ENCODE measurements around the gene EWSR1. TPM values are rescaled to one million over a fixed set of nuclear protein-coding genes. Genes with fewer than 3 reads are reported as not detected.

The EWSR1 gene
- total and polyA plus RNA-seq, 2 experiments from 2014 or later, result 391 to 427 TPM

DNA sequence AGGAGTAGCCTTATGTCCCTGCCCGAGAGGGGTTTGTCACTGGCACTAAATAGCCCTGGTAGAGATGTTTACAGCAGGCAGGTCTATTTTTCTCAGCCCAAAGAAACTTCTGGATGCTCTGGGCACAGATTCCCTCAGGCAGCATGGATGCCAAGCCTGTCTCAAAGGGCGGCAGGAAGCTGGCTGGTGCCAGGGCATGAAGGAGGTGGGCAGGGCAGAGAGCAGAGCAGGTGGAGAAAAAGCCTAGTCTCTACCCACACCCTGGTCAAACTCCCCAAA is 34.3 kb downstream of the EWSR1 start:
- no peak for ATAC-seq
- H3K4me1 Mint-ChIP-seq, result peaks cover 26% of the 10 kb centered on the region
- Histone ChIP-seq H3K4me3 (no peak overlapping the region), H3K9me2 (ENCODE audit: insufficient read depth) (no peaks in the 10 kb centered on the region), H4K20me1 (replicated peaks; ENCODE audit: insufficient read depth) (peaks cover 14% of the 10 kb centered on the region), H3K79me2 (replicated peaks; ENCODE audit: insufficient read depth) (0 out of 2 replicates have a peak, but pooled peaks cover 3% of the 10 kb centered on the region), H3K27me3 (ENCODE audit: insufficient read depth) (no peaks in the 10 kb centered on the region), H2AFZ (no peak overlapping the region), H3F3A (replicated peaks; ENCODE audit: low read depth) (peaks cover 52% of the 10 kb centered on the region), H3K27ac (ENCODE audit: low read depth) (no peak overlapping the region), H3K4me2 (no peak overlapping the region), H3K4me1 (ENCODE audit: insufficient read depth) (peaks cover 10% of the 10 kb centered on the region; the same call in 1 of the 2 replicates), H3K36me3 (ENCODE audit: insufficient read depth) (peaks cover 32% of the 10 kb centered on the region)
- peaks cover 28% of the 10 kb centered on the region for H3K27me3 Mint-ChIP-seq (ENCODE audit: insufficient read depth, low read depth, poor library complexity)
- no peak overlapping the region for H3K4me3 Mint-ChIP-seq
- TF ChIP-seq, protein P1, sequence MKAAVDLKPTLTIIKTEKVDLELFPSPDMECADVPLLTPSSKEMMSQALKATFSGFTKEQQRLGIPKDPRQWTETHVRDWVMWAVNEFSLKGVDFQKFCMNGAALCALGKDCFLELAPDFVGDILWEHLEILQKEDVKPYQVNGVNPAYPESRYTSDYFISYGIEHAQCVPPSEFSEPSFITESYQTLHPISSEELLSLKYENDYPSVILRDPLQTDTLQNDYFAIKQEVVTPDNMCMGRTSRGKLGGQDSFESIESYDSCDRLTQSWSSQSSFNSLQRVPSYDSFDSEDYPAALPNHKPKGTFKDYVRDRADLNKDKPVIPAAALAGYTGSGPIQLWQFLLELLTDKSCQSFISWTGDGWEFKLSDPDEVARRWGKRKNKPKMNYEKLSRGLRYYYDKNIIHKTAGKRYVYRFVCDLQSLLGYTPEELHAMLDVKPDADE (IDR thresholded peaks at IDR 0.05), result no peak
- TF ChIP-seq EZH2 (IDR thresholded peaks at IDR 0.05; ENCODE audit: low read depth, unreplicated experiment) (no peak), JUNB (IDR thresholded peaks at IDR 0.05; ENCODE audit: unreplicated experiment) (no peak), CREB1 (CRISPR knock-in tag; IDR thresholded peaks at IDR 0.05; ENCODE audit: low read depth) (no peak), STAT1 (IDR thresholded peaks at IDR 0.05; ENCODE audit: unreplicated experiment) (no peak), NANOG (IDR thresholded peaks at IDR 0.05; ENCODE audit: borderline replicate concordance) (no peak), ZNF114 (CRISPR knock-in tag; IDR thresholded peaks at IDR 0.05) (no peak), POLR2AphosphoS5 (IDR thresholded peaks at IDR 0.05; ENCODE audit: low read depth) (no peak), ZNF331 (CRISPR knock-in tag; IDR thresholded peaks at IDR 0.05; ENCODE audit: low read depth) (no peak), EZH2phosphoT487 (IDR thresholded peaks at IDR 0.05; ENCODE audit: unreplicated experiment) (no peak)
- TF ChIP-seq, protein P2, sequence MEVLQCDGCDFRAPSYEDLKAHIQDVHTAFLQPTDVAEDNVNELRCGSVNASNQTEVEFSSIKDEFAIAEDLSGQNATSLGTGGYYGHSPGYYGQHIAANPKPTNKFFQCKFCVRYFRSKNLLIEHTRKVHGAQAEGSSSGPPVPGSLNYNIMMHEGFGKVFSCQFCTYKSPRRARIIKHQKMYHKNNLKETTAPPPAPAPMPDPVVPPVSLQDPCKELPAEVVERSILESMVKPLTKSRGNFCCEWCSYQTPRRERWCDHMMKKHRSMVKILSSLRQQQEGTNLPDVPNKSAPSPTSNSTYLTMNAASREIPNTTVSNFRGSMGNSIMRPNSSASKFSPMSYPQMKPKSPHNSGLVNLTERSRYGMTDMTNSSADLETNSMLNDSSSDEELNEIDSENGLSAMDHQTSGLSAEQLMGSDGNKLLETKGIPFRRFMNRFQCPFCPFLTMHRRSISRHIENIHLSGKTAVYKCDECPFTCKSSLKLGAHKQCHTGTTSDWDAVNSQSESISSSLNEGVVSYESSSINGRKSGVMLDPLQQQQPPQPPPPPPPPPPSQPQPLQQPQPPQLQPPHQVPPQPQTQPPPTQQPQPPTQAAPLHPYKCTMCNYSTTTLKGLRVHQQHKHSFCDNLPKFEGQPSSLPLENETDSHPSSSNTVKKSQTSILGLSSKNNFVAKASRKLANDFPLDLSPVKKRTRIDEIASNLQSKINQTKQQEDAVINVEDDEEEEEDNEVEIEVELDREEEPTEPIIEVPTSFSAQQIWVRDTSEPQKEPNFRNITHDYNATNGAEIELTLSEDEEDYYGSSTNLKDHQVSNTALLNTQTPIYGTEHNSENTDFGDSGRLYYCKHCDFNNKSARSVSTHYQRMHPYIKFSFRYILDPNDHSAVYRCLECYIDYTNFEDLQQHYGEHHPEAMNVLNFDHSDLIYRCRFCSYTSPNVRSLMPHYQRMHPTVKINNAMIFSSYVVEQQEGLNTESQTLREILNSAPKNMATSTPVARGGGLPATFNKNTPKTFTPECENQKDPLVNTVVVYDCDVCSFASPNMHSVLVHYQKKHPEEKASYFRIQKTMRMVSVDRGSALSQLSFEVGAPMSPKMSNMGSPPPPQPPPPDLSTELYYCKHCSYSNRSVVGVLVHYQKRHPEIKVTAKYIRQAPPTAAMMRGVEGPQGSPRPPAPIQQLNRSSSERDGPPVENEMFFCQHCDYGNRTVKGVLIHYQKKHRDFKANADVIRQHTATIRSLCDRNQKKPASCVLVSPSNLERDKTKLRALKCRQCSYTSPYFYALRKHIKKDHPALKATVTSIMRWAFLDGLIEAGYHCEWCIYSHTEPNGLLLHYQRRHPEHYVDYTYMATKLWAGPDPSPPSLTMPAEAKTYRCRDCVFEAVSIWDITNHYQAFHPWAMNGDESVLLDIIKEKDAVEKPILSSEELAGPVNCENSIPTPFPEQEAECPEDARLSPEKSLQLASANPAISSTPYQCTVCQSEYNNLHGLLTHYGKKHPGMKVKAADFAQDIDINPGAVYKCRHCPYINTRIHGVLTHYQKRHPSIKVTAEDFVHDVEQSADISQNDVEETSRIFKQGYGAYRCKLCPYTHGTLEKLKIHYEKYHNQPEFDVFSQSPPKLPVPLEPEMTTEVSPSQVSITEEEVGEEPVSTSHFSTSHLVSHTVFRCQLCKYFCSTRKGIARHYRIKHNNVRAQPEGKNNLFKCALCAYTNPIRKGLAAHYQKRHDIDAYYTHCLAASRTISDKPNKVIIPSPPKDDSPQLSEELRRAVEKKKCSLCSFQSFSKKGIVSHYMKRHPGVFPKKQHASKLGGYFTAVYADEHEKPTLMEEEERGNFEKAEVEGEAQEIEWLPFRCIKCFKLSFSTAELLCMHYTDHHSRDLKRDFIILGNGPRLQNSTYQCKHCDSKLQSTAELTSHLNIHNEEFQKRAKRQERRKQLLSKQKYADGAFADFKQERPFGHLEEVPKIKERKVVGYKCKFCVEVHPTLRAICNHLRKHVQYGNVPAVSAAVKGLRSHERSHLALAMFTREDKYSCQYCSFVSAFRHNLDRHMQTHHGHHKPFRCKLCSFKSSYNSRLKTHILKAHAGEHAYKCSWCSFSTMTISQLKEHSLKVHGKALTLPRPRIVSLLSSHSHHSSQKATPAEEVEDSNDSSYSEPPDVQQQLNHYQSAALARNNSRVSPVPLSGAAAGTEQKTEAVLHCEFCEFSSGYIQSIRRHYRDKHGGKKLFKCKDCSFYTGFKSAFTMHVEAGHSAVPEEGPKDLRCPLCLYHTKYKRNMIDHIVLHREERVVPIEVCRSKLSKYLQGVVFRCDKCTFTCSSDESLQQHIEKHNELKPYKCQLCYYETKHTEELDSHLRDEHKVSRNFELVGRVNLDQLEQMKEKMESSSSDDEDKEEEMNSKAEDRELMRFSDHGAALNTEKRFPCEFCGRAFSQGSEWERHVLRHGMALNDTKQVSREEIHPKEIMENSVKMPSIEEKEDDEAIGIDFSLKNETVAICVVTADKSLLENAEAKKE (CRISPR knock-in tag; IDR thresholded peaks at IDR 0.05), result no peak
- TF ChIP-seq, protein P3, sequence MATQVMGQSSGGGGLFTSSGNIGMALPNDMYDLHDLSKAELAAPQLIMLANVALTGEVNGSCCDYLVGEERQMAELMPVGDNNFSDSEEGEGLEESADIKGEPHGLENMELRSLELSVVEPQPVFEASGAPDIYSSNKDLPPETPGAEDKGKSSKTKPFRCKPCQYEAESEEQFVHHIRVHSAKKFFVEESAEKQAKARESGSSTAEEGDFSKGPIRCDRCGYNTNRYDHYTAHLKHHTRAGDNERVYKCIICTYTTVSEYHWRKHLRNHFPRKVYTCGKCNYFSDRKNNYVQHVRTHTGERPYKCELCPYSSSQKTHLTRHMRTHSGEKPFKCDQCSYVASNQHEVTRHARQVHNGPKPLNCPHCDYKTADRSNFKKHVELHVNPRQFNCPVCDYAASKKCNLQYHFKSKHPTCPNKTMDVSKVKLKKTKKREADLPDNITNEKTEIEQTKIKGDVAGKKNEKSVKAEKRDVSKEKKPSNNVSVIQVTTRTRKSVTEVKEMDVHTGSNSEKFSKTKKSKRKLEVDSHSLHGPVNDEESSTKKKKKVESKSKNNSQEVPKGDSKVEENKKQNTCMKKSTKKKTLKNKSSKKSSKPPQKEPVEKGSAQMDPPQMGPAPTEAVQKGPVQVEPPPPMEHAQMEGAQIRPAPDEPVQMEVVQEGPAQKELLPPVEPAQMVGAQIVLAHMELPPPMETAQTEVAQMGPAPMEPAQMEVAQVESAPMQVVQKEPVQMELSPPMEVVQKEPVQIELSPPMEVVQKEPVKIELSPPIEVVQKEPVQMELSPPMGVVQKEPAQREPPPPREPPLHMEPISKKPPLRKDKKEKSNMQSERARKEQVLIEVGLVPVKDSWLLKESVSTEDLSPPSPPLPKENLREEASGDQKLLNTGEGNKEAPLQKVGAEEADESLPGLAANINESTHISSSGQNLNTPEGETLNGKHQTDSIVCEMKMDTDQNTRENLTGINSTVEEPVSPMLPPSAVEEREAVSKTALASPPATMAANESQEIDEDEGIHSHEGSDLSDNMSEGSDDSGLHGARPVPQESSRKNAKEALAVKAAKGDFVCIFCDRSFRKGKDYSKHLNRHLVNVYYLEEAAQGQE (IDR thresholded peaks at IDR 0.05; ENCODE audit: unreplicated experiment), result no peak
- TF ChIP-seq, protein P4, sequence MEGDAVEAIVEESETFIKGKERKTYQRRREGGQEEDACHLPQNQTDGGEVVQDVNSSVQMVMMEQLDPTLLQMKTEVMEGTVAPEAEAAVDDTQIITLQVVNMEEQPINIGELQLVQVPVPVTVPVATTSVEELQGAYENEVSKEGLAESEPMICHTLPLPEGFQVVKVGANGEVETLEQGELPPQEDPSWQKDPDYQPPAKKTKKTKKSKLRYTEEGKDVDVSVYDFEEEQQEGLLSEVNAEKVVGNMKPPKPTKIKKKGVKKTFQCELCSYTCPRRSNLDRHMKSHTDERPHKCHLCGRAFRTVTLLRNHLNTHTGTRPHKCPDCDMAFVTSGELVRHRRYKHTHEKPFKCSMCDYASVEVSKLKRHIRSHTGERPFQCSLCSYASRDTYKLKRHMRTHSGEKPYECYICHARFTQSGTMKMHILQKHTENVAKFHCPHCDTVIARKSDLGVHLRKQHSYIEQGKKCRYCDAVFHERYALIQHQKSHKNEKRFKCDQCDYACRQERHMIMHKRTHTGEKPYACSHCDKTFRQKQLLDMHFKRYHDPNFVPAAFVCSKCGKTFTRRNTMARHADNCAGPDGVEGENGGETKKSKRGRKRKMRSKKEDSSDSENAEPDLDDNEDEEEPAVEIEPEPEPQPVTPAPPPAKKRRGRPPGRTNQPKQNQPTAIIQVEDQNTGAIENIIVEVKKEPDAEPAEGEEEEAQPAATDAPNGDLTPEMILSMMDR (conservative IDR thresholded peaks at IDR 0.05; ENCODE audit: low read depth in 2 of 2), result no peak
- DNase-seq (ENCODE audit: low spot score), result no peak
- no peaks in the 10 kb centered on the region; the same call in 2 of the 3 replicates for H3K9me3 Mint-ChIP-seq
- no peak overlapping the region for H3K27ac Mint-ChIP-seq
- peaks cover 42% of the 10 kb centered on the region for H3K36me3 Mint-ChIP-seq (ENCODE audit: low read depth)

All from GM23338 (cell line).